Measurements from ENCODE around the gene PPFIBP1. TPM values are rescaled to one million over a fixed set of nuclear protein-coding genes. Genes with fewer than 3 reads are reported as not detected.
"Not testable (repeated sequence)": the region's sequence is repeated elsewhere in the genome, so short reads cannot be mapped to it uniquely, and the experiment has no call there.

PPFIBP1 gene
- total RNA-seq, 1 experiment from 2014 or later: 55.8 TPM

DNA sequence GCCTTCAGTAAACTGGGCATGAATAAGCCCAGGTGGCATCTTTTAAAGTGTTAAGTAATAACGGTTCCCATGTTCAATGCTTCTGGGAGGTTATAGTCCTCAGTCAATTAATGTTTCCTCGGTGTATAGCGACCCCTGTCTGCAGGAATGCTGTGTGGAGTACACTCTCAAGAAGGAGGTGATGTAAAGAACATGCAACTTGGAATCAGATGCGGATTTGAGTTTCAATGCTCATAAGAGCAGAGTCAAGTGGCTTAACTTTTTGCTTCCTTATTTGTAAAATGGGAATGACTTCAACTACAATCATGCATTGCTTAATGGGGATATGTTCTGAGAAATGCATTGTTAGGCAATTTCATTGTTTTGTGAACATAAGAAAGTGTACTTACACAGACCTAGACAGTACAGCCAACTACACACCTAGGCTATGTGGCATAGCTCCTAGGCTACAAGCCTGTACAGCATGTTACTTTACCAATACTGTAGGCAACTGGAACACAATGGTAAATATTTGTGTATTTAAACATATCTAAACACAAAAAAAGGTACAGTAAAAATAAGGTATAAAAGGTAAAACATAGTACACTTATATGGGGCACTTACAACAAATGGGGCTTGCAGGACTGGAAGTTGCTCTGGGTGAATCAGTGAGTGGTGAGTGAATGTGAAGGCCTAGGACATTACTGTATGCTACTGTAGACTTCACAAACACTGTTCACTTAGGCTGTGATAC lies 179.9 kb downstream of the PPFIBP1 start:
- DNase-seq (ENCODE audit: low read depth): peak; percentile 54
- in situ Hi-C loops (cut with HindIII; ENCODE audit: low pct_unique_long_range_greater_than_20kb, low sequenced_read_pairs): no loop called here

DNA sequence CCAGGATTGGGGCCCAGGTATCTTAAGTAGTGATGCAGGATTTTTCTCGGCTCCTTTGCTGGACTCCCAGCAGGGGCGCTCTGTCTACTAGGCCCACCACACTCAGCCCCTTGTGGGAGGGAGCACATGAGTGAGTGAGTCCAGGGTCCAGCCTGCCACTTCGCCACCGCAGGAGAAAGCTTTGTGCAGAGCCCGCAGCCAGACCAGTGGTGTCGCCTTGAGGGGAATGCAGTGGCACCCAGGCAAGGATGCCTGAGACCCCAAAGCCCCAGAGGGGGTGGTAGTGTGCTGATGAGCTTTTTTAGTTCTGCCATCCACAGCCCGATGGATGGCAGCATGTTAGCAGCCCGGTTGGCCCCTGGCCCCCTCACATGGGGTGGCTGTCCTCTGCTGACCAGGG lies 181.3 kb downstream of the PPFIBP1 start:
- in situ Hi-C loops (cut with HindIII; ENCODE audit: low pct_unique_long_range_greater_than_20kb, low sequenced_read_pairs): no loop called here
- DNase-seq (ENCODE audit: low read depth): no peak

GRCh38 chr12:27707216-27707615 lies 183.2 kb downstream of the PPFIBP1 start:
- in situ Hi-C loops (cut with HindIII; ENCODE audit: low pct_unique_long_range_greater_than_20kb, low sequenced_read_pairs): no loop called here
- DNase-seq (ENCODE audit: low read depth): no peak

- no peak for DNase-seq (ENCODE audit: low read depth)
- in situ Hi-C loops (cut with HindIII; ENCODE audit: low pct_unique_long_range_greater_than_20kb, low sequenced_read_pairs): no loop called here
Observed at GRCh38 chr12:27709212-27709931, 185.4 kb downstream of the PPFIBP1 start.

- DNase-seq (ENCODE audit: low read depth): no peak
- in situ Hi-C loops (cut with HindIII; ENCODE audit: low pct_unique_long_range_greater_than_20kb, low sequenced_read_pairs): no loop called here
Observed at GRCh38 chr12:27709932-27710591, 186.1 kb downstream of the PPFIBP1 start.

- peak; percentile 85 for DNase-seq (ENCODE audit: low read depth)
- in situ Hi-C loops (cut with HindIII; ENCODE audit: low pct_unique_long_range_greater_than_20kb, low sequenced_read_pairs): no loop called here
Observed at GRCh38 chr12:27710592-27711316, 186.7 kb downstream of the PPFIBP1 start, which contains the start of gene MRPS35. Gene MRPS35 (plus strand): TSS chr12:27710832. CDS start chr12:27710844, 12 bp downstream.

DNA sequence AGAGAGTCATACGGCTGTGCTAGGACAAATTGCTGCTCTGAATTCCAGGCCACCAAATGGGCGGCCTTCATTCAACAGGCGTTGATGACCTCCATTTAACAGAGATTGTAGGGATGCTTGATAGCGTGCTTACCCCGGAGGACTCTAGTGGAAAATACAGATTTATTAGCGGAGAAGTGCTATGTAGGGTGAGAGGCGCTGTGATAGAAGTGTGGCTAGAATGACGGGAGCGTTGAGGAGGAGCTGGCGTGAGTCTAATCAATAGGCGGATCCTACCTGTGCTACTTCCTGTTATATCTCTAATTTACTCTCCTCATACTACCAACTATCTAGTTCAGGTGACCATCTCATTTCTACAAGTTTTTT lies 187.3 kb downstream of the PPFIBP1 start:
- in situ Hi-C loops (cut with HindIII; ENCODE audit: low pct_unique_long_range_greater_than_20kb, low sequenced_read_pairs): no loop called here
- no peak for DNase-seq (ENCODE audit: low read depth)

DNA sequence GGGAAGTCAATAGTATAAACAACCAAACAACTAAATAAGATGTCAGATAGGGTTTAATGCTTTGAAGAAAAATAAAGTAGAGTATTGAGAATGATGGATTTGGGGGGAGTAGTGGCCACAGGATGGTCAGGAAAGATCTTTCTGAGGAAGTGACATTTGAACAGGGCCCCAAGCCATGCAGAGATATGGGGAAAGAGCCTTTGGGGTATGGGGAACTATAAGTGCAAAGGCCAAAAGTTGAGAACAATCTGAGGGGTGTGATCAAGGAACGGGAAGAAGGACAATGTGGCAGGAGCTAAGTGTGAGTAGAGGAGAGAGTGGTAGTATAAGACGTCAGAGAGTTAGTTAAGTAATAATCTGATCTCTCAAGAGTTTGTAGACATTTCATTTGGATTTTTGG lies 188.0 kb downstream of the PPFIBP1 start:
- DNase-seq (ENCODE audit: low read depth): no peak
- in situ Hi-C loops (cut with HindIII; ENCODE audit: low pct_unique_long_range_greater_than_20kb, low sequenced_read_pairs): no loop called here

DNA sequence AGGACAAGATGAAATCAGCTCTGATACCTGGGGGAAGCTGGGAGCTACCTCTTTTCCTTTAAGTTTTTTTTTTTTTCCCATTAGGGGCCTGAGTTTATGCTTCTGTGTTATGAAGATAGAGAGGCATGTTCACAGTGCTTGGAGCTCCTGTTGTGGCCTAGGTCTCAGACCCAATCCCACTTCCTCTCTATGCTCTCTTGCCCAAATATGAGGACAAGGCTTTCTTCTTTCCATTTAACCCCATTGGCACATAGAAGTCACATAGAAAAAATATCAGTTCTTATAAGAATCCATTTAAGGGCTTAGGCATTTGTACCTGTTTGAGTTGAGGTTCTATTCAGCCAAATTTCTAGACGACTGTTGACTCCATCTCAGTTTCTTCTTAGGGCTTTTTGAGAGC lies 199.2 kb downstream of the PPFIBP1 start:
- DNase-seq (ENCODE audit: low read depth): no peak
- in situ Hi-C loops (cut with HindIII; ENCODE audit: low pct_unique_long_range_greater_than_20kb, low sequenced_read_pairs): no loop called here

GRCh38 chr12:27730097-27730588 lies 206.1 kb downstream of the PPFIBP1 start:
- in situ Hi-C loops (cut with HindIII; ENCODE audit: low pct_unique_long_range_greater_than_20kb, low sequenced_read_pairs): no loop called here
- DNase-seq (ENCODE audit: low read depth): no peak

DNA sequence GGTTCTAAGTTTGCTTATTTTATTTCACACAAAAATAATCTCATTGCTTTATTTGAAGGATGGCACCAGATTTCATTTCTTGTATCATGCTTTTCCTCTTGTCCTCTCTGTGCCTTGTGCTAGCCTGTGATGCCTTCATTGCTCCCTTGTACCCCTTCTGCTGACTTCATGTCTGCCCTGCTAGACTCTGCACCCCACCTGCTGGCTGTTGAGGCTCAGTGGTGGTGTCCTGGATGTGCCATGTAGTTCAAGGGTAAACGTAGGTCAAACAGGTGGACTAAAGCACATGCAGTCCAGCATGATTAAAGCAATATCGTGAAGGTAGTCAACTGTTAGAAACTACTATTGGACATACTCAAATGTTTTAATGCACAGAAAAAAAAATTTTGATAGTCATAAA lies 208.3 kb downstream of the PPFIBP1 start:
- in situ Hi-C loops (cut with HindIII; ENCODE audit: low pct_unique_long_range_greater_than_20kb, low sequenced_read_pairs): no loop called here
- DNase-seq (ENCODE audit: low read depth): no peak

- in situ Hi-C loops (cut with HindIII; ENCODE audit: low pct_unique_long_range_greater_than_20kb, low sequenced_read_pairs): no loop called here
- DNase-seq (ENCODE audit: low read depth): no peak
Observed at GRCh38 chr12:27733052-27733656, 209.1 kb downstream of the PPFIBP1 start.

GRCh38 chr12:27733791-27734190 lies 209.8 kb downstream of the PPFIBP1 start:
- DNase-seq (ENCODE audit: low read depth): no peak
- in situ Hi-C loops (cut with HindIII; ENCODE audit: low pct_unique_long_range_greater_than_20kb, low sequenced_read_pairs): no loop called here

DNA sequence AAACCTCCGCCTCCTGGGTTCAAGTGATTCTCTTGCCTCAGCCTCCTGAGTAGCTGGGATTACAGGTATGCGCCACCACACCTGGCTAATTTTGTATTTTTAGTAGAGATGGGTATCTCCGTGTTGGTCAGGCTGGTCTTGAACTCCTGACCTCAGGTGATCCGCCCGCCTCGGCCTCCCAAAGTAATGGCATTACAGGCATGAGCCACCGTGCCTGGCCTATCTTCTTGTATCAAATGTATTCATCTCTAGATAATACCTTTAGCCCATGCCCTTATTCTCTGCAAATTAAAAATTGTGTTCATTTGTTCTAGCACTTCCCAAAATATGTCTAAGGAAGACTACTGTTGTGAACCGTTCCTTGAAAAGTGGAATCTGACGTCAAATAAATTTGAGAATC lies 210.3 kb downstream of the PPFIBP1 start:
- DNase-seq (ENCODE audit: low read depth); in situ Hi-C loops (cut with HindIII; ENCODE audit: low pct_unique_long_range_greater_than_20kb, low sequenced_read_pairs): not testable (repeated sequence)

GRCh38 chr12:27743601-27744000 lies 219.6 kb downstream of the PPFIBP1 start:
- no peak for DNase-seq (ENCODE audit: low read depth)
- in situ Hi-C loops (cut with HindIII; ENCODE audit: low pct_unique_long_range_greater_than_20kb, low sequenced_read_pairs): no loop called here
